Activated T-helper 1 cell treated with anti-CD3 and anti-CD28 coated beads, Interleukin-2, amount 50 U/mL, for 16 hours (primary cell): ENCODE results near the gene LAMA2.

Experiments used
- DNase-seq, 2 donors: peaks; one replicate each; pipeline ENCODE4 v3.0.0-alpha.2; 2020; ENCODE audit warnings: low read depth in 1 of 2, low spot score in 1 of 2

The LAMA2 gene

GRCh38 chr6:129429956-129430355, 547.0 kb downstream of the LAMA2 start:
- DNase-seq = no peak

DNA sequence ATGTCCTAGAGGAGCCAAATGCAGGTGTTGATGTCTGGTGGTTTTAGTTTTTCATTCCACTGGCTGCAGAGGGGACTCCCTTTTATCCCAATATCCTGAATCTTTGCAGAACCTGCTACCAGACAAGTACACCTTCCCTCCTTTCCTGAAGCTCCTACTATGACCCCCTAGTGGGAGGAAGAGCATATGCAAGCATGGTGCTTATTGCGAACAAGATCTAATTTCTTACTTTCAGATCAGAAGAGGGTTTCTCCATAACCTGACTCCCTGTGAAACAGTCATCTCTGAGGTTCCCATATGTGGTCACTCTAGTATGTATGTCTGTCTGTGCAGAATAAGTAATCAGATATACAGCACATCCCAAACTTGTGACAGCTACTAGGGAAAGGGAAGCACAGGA, 549.8 kb downstream of the LAMA2 start:
- no peak for DNase-seq

- DNase-seq = no peak
Measured at GRCh38 chr6:129434091-129434490, 551.2 kb downstream of the LAMA2 start.

DNA sequence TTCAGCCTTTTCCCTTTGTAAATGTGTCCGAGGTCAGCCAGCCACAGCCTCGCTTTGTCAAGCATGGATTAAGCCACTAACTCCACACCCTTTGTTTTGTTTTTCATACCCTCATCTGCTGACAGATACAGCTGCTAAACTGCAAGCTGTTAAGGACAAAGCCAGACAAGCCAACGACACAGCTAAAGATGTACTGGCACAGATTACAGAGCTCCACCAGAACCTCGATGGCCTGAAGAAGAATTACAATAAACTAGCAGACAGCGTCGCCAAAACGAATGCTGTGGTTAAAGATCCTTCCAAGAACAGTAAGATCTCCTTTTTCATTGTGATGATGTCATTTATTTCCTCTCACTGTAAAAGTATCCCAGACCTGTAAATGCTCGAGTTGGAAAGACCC, 557.8 kb downstream of the LAMA2 start:
- DNase-seq = no peak

DNA sequence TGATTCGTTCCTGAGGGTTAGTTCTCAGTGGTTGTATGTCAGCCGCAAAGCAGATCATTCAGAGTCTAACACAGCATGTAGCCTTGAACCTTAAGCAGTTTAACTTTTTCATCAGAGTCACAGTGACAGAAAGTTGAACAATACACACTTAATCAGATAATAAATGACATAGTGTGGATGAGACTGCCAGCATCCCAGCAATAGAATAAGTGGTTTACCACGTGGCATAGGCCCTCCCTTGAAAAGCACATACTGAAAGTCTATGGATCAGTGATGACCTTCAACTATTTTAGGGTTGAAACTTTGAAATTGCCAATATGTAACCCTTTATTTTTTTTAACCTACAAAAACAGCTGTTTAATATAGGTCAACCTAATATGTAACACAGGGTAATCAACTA, 561.7 kb downstream of the LAMA2 start:
- DNase-seq = no peak

GRCh38 chr6:129446272-129447197, 563.6 kb downstream of the LAMA2 start:
- DNase-seq = no peak

GRCh38 chr6:129447198-129447565, 564.2 kb downstream of the LAMA2 start:
- DNase-seq = no peak

DNA sequence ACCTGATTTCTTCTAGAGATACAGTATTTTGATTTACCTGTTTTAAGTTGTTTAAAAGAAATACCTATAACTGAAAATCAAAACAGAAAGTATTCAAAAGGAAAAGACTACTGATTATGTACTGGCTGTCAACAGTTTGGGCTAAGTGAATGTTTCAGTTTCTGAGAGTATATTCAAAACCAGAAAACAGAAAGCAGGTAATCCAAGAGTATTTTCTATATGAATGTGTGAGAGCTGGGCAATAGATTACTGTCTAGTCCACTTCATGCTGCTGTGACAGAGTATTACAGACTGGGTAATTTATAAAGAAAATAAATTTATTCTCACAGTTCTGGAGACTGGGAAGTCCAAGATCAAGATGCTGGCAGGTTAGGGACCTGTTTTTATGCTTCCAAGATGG, 566.0 kb downstream of the LAMA2 start:
- no peak for DNase-seq

DNA sequence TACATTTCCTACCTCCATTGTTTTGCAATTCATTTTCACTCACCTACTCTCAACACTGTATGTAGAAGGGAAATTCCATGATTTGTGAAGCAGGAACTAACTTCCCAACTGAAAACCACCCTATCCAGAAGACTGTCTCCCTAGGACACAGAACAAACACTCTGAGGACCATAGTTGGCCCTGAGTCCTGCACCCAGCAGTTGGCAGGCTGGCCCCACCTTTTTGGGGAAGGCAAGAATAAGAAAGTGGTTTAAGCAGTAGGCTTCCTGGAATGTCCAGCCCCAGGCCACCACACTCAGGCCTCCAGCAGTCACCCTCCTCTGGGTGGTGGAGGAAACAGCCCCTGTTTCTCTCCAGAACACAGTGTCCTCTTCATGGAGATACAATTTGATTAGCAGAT, 568.2 kb downstream of the LAMA2 start:
- no peak for DNase-seq

DNA sequence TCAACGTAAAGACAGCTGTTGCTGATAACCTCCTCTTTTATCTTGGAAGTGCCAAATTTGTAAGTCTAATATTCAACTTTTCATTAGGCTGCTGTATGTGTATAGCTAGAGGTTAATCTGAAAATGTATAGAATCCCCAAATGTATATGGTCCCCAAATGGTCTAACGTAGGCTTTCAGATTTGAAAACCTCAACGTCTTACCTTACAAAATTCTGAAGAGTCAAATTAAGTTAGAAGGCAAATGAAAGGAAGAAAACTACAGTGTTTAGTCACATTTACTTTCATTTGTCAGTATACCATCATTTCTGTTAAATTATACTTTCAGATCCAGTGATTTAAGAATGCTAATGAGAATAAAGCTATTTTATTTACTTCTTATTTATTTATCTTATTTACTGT, 570.1 kb downstream of the LAMA2 start:
- no peak for DNase-seq

- DNase-seq = no peak
Measured at GRCh38 chr6:129454488-129454887, 571.5 kb downstream of the LAMA2 start.

DNA sequence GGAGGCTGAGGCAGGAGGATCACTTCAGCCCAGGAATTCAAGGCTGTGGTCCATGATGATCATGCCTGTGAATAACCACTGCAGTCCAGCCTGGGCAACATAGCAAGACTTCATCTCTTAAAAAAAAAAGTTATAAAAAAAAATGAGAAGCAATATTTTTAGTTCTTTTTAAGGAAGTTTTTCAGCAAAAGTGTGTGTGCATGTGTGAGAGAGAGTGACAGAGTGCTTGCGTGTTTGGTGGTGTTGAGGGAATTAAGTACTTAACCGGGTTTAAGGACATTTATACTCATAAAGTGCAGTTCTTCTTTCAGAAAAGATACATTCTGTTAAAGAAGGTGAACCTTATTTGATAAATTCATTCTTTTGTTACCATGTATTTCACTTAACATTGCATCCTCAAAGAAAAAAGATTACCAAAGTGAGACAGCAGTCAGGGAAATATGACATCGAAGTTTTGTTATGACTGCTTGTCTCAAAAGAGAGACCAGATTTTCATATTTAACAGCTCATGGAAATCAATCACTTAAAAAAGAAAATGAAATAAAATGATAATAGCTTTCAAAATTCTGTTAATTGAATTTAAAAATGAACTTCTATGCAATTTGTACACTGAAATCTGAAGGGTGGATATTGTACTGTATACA, 572.3 kb downstream of the LAMA2 start:
- DNase-seq = no peak

GRCh38 chr6:129460221-129460620, 577.3 kb downstream of the LAMA2 start:
- DNase-seq = no peak

GRCh38 chr6:129469070-129469662, 586.2 kb downstream of the LAMA2 start:
- DNase-seq = no peak

- no peak for DNase-seq
Measured at GRCh38 chr6:129472239-129472638, 589.3 kb downstream of the LAMA2 start.

GRCh38 chr6:129473546-129473945, 590.6 kb downstream of the LAMA2 start:
- no peak for DNase-seq

DNA sequence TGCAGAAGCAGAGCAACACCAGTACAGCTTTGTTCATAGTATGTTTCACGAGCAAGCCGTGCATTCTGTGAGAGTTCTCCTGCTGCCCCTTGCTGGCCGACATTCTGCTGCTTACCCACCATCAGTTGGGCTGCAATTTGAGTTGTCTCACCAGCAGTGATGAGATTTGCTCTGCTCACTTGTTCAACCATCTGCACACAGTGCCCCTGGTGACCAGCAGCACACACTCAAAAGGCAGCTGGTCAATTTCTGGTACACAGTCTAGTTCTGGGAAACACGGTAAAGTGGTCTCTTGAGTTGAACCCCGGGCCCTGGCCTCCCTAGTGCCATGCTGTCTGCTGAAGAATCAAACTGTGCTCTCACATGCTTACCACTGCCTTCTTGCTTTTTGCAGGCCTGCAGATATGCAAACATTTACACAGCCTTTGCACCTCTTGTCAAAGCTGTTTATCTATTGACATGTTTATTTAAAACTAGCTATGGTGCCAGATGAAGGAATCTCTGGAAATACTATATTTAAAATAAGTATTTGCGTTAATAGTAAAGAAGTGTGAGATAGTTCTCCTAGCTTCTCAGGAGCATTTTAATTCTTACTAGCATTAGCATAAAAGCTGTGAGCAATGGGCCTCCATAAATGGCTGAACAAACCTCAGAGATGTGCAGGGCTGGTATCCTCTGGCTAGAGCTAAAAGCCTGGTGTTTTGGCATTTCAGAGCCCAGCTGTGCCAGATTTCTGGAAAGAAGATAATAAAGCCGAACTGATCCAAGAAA, 592.7 kb downstream of the LAMA2 start:
- DNase-seq = no peak

DNA sequence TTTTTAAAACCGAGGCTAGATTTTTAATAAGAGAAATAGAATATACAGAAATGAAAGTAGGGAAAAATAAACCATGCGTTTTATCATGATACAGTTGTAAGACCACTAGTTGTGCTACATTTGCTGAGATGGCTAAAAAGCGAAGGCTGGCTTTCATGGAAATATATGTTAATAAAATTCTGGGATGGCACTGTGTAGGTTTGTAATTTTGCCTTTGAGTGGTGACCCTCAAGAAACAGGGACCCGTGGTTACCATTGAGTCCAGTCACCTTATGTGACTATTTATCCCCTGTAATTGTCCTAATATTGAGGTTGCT, 593.3 kb downstream of the LAMA2 start:
- DNase-seq = no peak

- no peak for DNase-seq
Measured at GRCh38 chr6:129476810-129477209, 593.9 kb downstream of the LAMA2 start.

DNA sequence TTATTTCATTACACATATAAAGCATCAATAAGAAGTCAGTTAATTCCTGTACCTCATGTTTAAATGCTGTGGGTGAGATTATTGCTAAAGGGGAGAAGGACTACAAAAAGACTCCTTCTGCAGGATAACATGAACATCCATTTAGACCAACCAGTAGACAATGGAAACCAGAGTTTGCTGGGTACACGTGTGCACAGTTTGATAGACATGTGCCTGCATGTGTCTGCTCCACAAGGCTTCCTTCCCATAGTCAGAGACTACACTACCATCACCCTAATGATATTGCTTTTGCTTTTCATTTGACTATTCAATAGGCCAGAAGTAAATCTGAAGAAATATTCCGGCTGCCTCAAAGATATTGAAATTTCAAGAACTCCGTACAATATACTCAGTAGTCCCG, 595.4 kb downstream of the LAMA2 start:
- DNase-seq = no peak

GRCh38 chr6:129481706-129482105, 598.8 kb downstream of the LAMA2 start:
- no peak for DNase-seq

- no peak for DNase-seq
Measured at GRCh38 chr6:129485746-129486145, 602.8 kb downstream of the LAMA2 start.
